Endothelial cell of umbilical vein (primary cell): ENCODE results near the gene DGKB. TPM values are rescaled to one million over a fixed set of nuclear protein-coding genes. Genes with fewer than 3 reads are reported as not detected.

ENCODE experiments used
- BruUV-seq: library from RNA; stranded (reverse); fragments of 400-500 nt; replicated peaks from 2 replicates; lab custom pipeline; 2021; lab: Mats Ljungman, UMichigan
- CTCF ChIA-PET: fragments of 300-600, 350-600 bp; sonication (Branson Sonifier 250); formaldehyde crosslinking; loops from one replicate; lab custom pipeline; 2021; ENCODE audit warnings: antibody characterized with exemption, inconsistent platforms; lab: Charles Lee
- POLR2A ChIA-PET: fragments of 300-600, 350-600 bp; sonication (Branson Sonifier 250); formaldehyde crosslinking; loops from one replicate; lab custom pipeline; 2021; ENCODE audit warnings: antibody characterized with exemption, inconsistent platforms; lab: Charles Lee
- DNase-seq: peaks from one replicate; pipeline ENCODE4 v3.0.0-alpha.2; 2011; ENCODE audit warnings: low read depth, low spot score
- FAIRE-seq: peaks from 2 replicates; lab custom pipeline; 2011; peaks lifted over from hg19 to GRCh38; lab: Jason Lieb, UNC
- H2AFZ ChIP-seq: 2 replicates; pipeline ENCODE4 v1.6.0; 2012; ENCODE audit warnings: low read depth, low read length, control low read depth, inconsistent platforms
- H3K27ac ChIP-seq: 2 replicates; pipeline ENCODE4 v1.5.1; 2011; ENCODE audit warnings: low read depth, mild to moderate bottlenecking, control low read depth, low read length, moderate library complexity; ENCODE audit not compliant: insufficient read depth
- H3K27me3 ChIP-seq, 2 experiments: 2 replicates each; pipeline versions ENCODE4 v1.6.0 to v1.6.1; 2011; ENCODE audit warnings: low read length in 2 of 2, mixed read lengths in 1 of 2; ENCODE audit not compliant: control insufficient read depth in 2 of 2, insufficient read depth in 2 of 2
- H3K36me3 ChIP-seq, 2 experiments: 2 replicates in 1 of 2; 3 replicates in 1 of 2; pipeline ENCODE4 v1.5.1; 2011; ENCODE audit warnings: low read length in 2 of 2, mild to moderate bottlenecking in 1 of 2, moderate library complexity in 1 of 2; ENCODE audit not compliant: control insufficient read depth in 2 of 2, insufficient read depth in 2 of 2; ENCODE audit errors: extremely low read depth in 1 of 2
- H3K4me1 ChIP-seq: 3 replicates; pipeline ENCODE4 v1.5.1; 2011; ENCODE audit warnings: mild to moderate bottlenecking, low read length; ENCODE audit not compliant: control insufficient read depth, insufficient read depth; ENCODE audit errors: extremely low read depth
- H3K4me2 ChIP-seq: 2 replicates; pipeline ENCODE4 v1.6.1; 2011; ENCODE audit warnings: low read length, control low read depth, mixed read lengths; ENCODE audit not compliant: insufficient read depth
- H3K4me3 ChIP-seq, 3 experiments: fragments of 200-600 bp in 1 of 3; sonication (generic), shearing (Covaris generic) in 1 of 3; replicated peaks in 1 of 3; 2 replicates each; pipeline ENCODE4 v1.5.1; 2011 to 2016; ENCODE audit warnings: control low read depth in 3 of 3, low read length in 3 of 3, mild to moderate bottlenecking in 2 of 3, inconsistent platforms in 1 of 3, low read depth in 1 of 3, moderate library complexity in 1 of 3; ENCODE audit not compliant: insufficient read depth in 1 of 3
- H3K79me2 ChIP-seq: 2 replicates; pipeline ENCODE4 v1.6.0; 2012; ENCODE audit warnings: low read length, inconsistent platforms; ENCODE audit not compliant: control insufficient read depth, insufficient read depth
- H3K9ac ChIP-seq: replicated peaks from 2 replicates; pipeline ENCODE3; 2011; ENCODE audit warnings: low read length, control low read depth; ENCODE audit not compliant: insufficient read depth; ENCODE audit errors: extremely low read depth
- H3K9me1 ChIP-seq: replicated peaks from 3 replicates; pipeline ENCODE4 v1.6.0; 2011; ENCODE audit warnings: mild to moderate bottlenecking, low read length; ENCODE audit not compliant: control insufficient read depth, insufficient read depth; ENCODE audit errors: extremely low read depth
- H3K9me3 ChIP-seq: replicated peaks from 2 replicates; pipeline ENCODE4 v1.5.1; 2012; ENCODE audit warnings: low read length, inconsistent platforms; ENCODE audit not compliant: control insufficient read depth, insufficient read depth
- H4K20me1 ChIP-seq: replicated peaks from 2 replicates; pipeline ENCODE3; 2011; ENCODE audit warnings: mild to moderate bottlenecking, low read length; ENCODE audit not compliant: control insufficient read depth, insufficient read depth; ENCODE audit errors: extremely low read depth
- EZH2 ChIP-seq: IDR thresholded peaks from 2 replicates; pipeline ENCODE4 v1.6.1; 2012; ENCODE audit warnings: borderline replicate concordance, low read depth, mild to moderate bottlenecking, moderate library complexity, low read length, inconsistent platforms; ENCODE audit not compliant: severe bottlenecking
- GATA2 ChIP-seq: IDR thresholded peaks from 2 replicates; pipeline ENCODE4 v1.7.0; 2011; ENCODE audit warnings: low read depth, mild to moderate bottlenecking, moderate library complexity, mixed read lengths, low read length; ENCODE audit not compliant: insufficient read length, insufficient read depth
- JUN ChIP-seq: IDR thresholded peaks from 2 replicates; pipeline ENCODE4 v1.6.1; 2011; ENCODE audit warnings: borderline replicate concordance, low read depth; ENCODE audit not compliant: insufficient read length, insufficient read depth
- POLR2AphosphoS5 ChIP-seq: IDR thresholded peaks from 2 replicates; pipeline ENCODE4 v1.6.1; 2012; ENCODE audit warnings: low read depth, mild to moderate bottlenecking, control low read depth, low read length, moderate library complexity; ENCODE audit not compliant: insufficient read depth
- dilution Hi-C: fragments of 300-500 bp; cut with MboI; formaldehyde crosslinking; loops from one replicate; pipeline ENCODE4 v1.15.0; 2019; ENCODE audit warnings: low sequenced_read_pairs; ENCODE audit not compliant: extremely low pct_ligation_motif_present
- intact Hi-C: fragments of 100-400 bp; cut with micrococcal nuclease; formaldehyde crosslinking; loops from one replicate; pipeline ENCODE4 v1.10.0; 2022
- polyA plus RNA-seq, 4 experiments: library from polyadenylated mRNA; depleted of rRNA in 3 of 4; stranded (reverse) in 3 of 4; unstranded in 1 of 4; fragments of >200 nt; gene quantifications; 2 replicates each; pipeline versions ENCODE4 v1.2.1 to v1.2.3, GENCODE V29; 2011 to 2012; ENCODE audit warnings: missing spikeins in 1 of 4
- total RNA-seq: library from RNA; stranded (reverse); gene quantifications from 2 replicates; pipeline ENCODE4 v1.2.3, GENCODE V29; 2021
- TF ChIP-seq, protein P1 (sequence below), 2 donors: IDR thresholded peaks; 1 replicate in 1 of 2; 2 replicates in 1 of 2; pipeline ENCODE4 v1.5.1; 2011; ENCODE audit warnings: low read length in 2 of 2, mild to moderate bottlenecking in 2 of 2, moderate library complexity in 2 of 2, control low read depth in 1 of 2, inconsistent platforms in 1 of 2, low read depth in 1 of 2; ENCODE audit not compliant: insufficient read depth in 1 of 2; ENCODE audit errors: extremely low read depth in 1 of 2
- TF ChIP-seq, protein P2 (sequence below): IDR thresholded peaks from 2 replicates; pipeline ENCODE4 v1.6.1; 2011; ENCODE audit not compliant: insufficient read depth, insufficient read length

The DGKB gene
- total and polyA plus RNA-seq, 2 donors (not counting 3 experiments of a cell fraction or from before 2014, with no cell fraction given): not detected

DNA sequence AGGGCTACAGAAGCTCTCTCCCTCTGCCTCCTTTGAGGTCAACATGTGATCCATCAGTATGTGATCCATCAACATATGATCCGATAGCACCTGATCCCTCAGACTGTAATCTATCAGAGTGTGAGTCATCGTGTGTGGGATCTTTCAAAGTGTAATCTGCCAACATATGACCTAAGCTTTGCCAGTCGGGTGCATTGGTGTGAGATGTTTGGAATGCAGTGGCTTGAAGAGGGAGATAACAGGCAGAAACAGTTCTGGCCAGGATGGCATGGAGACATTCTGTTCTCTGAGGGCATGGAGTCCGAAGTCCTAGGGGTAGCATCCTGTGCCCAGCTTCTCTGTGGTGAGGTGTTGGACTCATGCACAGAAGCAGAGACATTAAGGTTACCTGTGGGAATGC, 695.4 kb downstream of the DGKB start:
- dilution Hi-C loops (no loop called here), intact Hi-C loops (no loop called here)
- no peak for TF ChIP-seq EZH2
- TF ChIP-seq, protein P1, sequence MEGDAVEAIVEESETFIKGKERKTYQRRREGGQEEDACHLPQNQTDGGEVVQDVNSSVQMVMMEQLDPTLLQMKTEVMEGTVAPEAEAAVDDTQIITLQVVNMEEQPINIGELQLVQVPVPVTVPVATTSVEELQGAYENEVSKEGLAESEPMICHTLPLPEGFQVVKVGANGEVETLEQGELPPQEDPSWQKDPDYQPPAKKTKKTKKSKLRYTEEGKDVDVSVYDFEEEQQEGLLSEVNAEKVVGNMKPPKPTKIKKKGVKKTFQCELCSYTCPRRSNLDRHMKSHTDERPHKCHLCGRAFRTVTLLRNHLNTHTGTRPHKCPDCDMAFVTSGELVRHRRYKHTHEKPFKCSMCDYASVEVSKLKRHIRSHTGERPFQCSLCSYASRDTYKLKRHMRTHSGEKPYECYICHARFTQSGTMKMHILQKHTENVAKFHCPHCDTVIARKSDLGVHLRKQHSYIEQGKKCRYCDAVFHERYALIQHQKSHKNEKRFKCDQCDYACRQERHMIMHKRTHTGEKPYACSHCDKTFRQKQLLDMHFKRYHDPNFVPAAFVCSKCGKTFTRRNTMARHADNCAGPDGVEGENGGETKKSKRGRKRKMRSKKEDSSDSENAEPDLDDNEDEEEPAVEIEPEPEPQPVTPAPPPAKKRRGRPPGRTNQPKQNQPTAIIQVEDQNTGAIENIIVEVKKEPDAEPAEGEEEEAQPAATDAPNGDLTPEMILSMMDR (IDR thresholded peaks at IDR 0.05; ENCODE audit: extremely low read depth in 1 of 2, insufficient read depth in 1 of 2, low read depth in 1 of 2, low read length in 2 of 2): no peak
- TF ChIP-seq POLR2AphosphoS5: no peak
- no peak for TF ChIP-seq JUN
- no peak for TF ChIP-seq GATA2
- TF ChIP-seq, protein P2, sequence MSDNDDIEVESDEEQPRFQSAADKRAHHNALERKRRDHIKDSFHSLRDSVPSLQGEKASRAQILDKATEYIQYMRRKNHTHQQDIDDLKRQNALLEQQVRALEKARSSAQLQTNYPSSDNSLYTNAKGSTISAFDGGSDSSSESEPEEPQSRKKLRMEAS: no peak
- Histone ChIP-seq H3K9ac (no peak overlapping the region), H2AFZ (no peak overlapping the region), H3K9me1 (no peaks in the 10 kb centered on the region), H3K36me3 (no peaks in the 10 kb centered on the region), H3K79me2 (no peaks in the 10 kb centered on the region), H3K4me3 (no peak overlapping the region), H3K9me3 (no peaks in the 10 kb centered on the region), H3K27ac (no peak overlapping the region), H3K4me1 (no peaks in the 10 kb centered on the region), H4K20me1 (no peaks in the 10 kb centered on the region), H3K27me3 (no peaks in the 10 kb centered on the region), H3K4me2 (no peak overlapping the region)
- ChIA-PET CTCF (no interaction called here), POLR2A (no interaction called here)
- BruUV-seq: no TSS peak
- FAIRE-seq (no peak), DNase-seq (no peak)
